ENCODE measurements around the gene TMEM200A.

DNA sequence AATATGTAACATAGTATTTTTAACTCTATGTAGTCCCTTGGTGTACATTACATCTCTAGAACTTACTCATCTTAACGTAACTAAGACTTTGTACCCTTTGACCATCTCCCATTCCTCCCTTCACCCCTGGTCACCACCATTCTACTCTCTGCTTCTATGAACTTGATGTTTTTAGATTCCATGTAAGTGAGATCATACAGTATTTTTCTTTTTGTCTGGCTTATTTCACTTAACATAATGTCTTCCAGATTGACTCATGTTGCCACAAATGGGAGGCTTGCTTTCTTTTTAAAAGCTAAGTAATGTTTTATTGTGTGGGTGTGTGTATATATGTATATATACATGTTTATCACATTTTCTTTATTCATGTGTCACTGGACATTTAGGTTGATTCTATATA lies 55.8 kb downstream of the TMEM200A start:
- TF ChIP-seq, protein P1, sequence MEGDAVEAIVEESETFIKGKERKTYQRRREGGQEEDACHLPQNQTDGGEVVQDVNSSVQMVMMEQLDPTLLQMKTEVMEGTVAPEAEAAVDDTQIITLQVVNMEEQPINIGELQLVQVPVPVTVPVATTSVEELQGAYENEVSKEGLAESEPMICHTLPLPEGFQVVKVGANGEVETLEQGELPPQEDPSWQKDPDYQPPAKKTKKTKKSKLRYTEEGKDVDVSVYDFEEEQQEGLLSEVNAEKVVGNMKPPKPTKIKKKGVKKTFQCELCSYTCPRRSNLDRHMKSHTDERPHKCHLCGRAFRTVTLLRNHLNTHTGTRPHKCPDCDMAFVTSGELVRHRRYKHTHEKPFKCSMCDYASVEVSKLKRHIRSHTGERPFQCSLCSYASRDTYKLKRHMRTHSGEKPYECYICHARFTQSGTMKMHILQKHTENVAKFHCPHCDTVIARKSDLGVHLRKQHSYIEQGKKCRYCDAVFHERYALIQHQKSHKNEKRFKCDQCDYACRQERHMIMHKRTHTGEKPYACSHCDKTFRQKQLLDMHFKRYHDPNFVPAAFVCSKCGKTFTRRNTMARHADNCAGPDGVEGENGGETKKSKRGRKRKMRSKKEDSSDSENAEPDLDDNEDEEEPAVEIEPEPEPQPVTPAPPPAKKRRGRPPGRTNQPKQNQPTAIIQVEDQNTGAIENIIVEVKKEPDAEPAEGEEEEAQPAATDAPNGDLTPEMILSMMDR (IDR thresholded peaks at IDR 0.05): no peak
- TF ChIP-seq POLR2AphosphoS5 (IDR thresholded peaks at IDR 0.05; ENCODE audit: insufficient read depth in 1 of 2, low read depth in 1 of 2) (no peak), POLR2A (IDR thresholded peaks at IDR 0.05) (no peak)

Measured in vagina (tissue), 2 donors.